GM21786 (cell line): ENCODE data around the gene RNF6.
"Not testable (repeated sequence)": the region's sequence is repeated elsewhere in the genome, so short reads cannot be mapped to it uniquely, and the experiment has no call there.

Source experiments
- ATAC-seq: cut with Tn5 transposase; IDR thresholded peaks from one replicate; pipeline ENCODE4 v1.9.1; 2021; ENCODE audit not compliant: unreplicated experiment

Gene RNF6

GRCh38 chr13:26221721-26222519 is at the start of gene RNF6:
Gene RNF6, minus strand, starts transcription at chr13:26222314. Its CDS starts 2,665 bp downstream, at chr13:26219649.
- peak; percentile 97 for ATAC-seq

- no peak for ATAC-seq
These were observed 48.6 kb upstream of the RNF6 start for GRCh38 chr13:26270707-26271106.

- no peak for ATAC-seq
These were observed 44.2 kb upstream of the RNF6 start for GRCh38 chr13:26266311-26266710.

GRCh38 chr13:26262156-26262555 is 40.0 kb upstream of the RNF6 start:
- ATAC-seq = no peak

- no peak for ATAC-seq
These were observed 37.5 kb upstream of the RNF6 start for GRCh38 chr13:26259634-26260033.

- no peak for ATAC-seq
These were observed 34.9 kb upstream of the RNF6 start for GRCh38 chr13:26257049-26257448.

GRCh38 chr13:26255691-26256277 is 33.7 kb upstream of the RNF6 start:
- no peak for ATAC-seq

- ATAC-seq = no peak
These were observed 33.0 kb upstream of the RNF6 start for GRCh38 chr13:26255115-26255514.

- ATAC-seq = peak; percentile 32
These were observed 32.5 kb upstream of the RNF6 start for GRCh38 chr13:26254583-26255111.

- peak; percentile 90 for ATAC-seq
These were observed 31.9 kb upstream of the RNF6 start, which contains the start of gene CDK8 for GRCh38 chr13:26253787-26254582. Gene CDK8, plus strand, starts transcription at chr13:26254129. Its CDS starts 513 bp downstream, at chr13:26254642.

GRCh38 chr13:26253262-26253786 is 31.2 kb upstream of the RNF6 start:
- ATAC-seq = no peak

GRCh38 chr13:26252006-26252405 is 29.9 kb upstream of the RNF6 start:
- not testable (repeated sequence) for ATAC-seq

- ATAC-seq = no peak
These were observed 27.4 kb upstream of the RNF6 start for GRCh38 chr13:26249551-26249950.

- ATAC-seq = no peak
These were observed 25.5 kb upstream of the RNF6 start for GRCh38 chr13:26247608-26248007.

GRCh38 chr13:26247011-26247410 is 24.9 kb upstream of the RNF6 start:
- no peak for ATAC-seq

- no peak for ATAC-seq
These were observed 24.0 kb upstream of the RNF6 start for GRCh38 chr13:26246154-26246553.

GRCh38 chr13:26236296-26236695 is 14.2 kb upstream of the RNF6 start:
- ATAC-seq = no peak

- ATAC-seq = no peak
These were observed 8.6 kb upstream of the RNF6 start for GRCh38 chr13:26230703-26231102.

- no peak for ATAC-seq
These were observed 7.0 kb upstream of the RNF6 start for GRCh38 chr13:26229080-26229615.

- no peak for ATAC-seq
These were observed 6.0 kb upstream of the RNF6 start for GRCh38 chr13:26228096-26228495.
